ENCODE measurements around the gene IL1B. TPM values are rescaled to one million over a fixed set of nuclear protein-coding genes. Genes with fewer than 3 reads are reported as not detected.

IL1B gene
- total RNA-seq, 1 donor, result 0.36 TPM

DNA sequence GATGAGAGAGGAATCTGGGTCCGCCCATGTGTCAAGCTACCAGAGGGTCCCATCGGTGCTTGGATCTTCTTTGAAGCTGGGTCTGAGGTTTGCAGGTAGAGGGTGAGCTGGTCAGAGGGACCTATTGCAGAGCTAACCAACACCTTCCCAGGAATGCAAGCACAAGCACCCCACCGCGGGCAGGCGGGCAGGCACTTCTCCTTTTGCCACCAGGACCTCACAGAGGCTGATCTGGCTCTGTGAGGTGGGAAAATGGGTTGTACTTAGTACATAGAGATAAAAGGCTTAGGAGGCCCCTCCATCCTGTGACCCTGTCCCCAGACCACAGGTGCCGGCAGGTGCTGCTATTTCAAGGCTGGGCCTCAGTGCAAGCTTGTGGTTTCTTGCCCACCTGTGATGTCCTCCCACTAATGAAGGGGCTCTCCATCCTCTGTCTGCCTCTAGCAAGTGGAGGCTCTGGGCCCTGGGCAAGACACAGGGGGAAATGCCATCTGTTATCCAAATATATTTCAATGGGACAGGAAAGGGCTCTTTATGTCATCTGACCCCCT, 43.0 kb upstream of the IL1B start:
- Histone ChIP-seq H4K20me1 (ENCODE audit: insufficient read depth, low read length) (no peaks in the 10 kb centered on the region), H3K4me1 (ENCODE audit: insufficient read depth, low read length) (peaks cover 38% of the 10 kb centered on the region), H3K4me2 (ENCODE audit: insufficient read depth, low read length) (peak overlapping the region; percentile 3), H3K27me3 (ENCODE audit: insufficient read depth, low read length) (no peaks in the 10 kb centered on the region), H3K36me3 (ENCODE audit: insufficient read depth, low read length) (no peaks in the 10 kb centered on the region), H3K27ac (ENCODE audit: low read depth, low read length) (peak overlapping the region; percentile 90), H3K79me2 (ENCODE audit: insufficient read depth, low read length) (no peaks in the 10 kb centered on the region), H2AFZ (ENCODE audit: low read length) (no peak overlapping the region), H3K9me3 (ENCODE audit: low read depth, low read length) (no peaks in the 10 kb centered on the region), H3K4me3 (ENCODE audit: insufficient read depth, low read length) (no peak overlapping the region)
- no peak for DNase-seq (ENCODE audit: insufficient read length, low spot score, missing footprints)
- TF ChIP-seq, protein P1, sequence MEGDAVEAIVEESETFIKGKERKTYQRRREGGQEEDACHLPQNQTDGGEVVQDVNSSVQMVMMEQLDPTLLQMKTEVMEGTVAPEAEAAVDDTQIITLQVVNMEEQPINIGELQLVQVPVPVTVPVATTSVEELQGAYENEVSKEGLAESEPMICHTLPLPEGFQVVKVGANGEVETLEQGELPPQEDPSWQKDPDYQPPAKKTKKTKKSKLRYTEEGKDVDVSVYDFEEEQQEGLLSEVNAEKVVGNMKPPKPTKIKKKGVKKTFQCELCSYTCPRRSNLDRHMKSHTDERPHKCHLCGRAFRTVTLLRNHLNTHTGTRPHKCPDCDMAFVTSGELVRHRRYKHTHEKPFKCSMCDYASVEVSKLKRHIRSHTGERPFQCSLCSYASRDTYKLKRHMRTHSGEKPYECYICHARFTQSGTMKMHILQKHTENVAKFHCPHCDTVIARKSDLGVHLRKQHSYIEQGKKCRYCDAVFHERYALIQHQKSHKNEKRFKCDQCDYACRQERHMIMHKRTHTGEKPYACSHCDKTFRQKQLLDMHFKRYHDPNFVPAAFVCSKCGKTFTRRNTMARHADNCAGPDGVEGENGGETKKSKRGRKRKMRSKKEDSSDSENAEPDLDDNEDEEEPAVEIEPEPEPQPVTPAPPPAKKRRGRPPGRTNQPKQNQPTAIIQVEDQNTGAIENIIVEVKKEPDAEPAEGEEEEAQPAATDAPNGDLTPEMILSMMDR (IDR thresholded peaks at IDR 0.05; ENCODE audit: extremely low read depth, low read depth, low read length), result no peak

DNA sequence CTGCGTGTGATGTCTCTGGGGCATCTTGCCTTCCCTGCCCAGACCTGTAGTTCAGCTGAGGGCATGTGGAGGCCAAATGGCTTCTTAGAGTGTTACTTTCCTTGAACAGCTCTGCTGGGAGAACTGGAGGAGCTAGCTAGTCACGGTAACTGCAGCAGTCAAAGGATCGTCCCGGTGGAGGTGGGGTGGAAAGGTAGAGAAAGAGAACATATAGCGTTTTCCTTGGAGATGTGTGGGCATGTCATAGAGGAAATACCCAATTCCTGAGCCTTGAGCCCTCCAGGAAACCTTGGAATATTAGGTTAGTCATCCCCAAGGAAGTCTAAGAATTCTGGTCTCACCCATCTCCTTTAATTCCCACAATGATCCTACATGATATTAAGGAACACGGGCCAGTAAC, 40.8 kb upstream of the IL1B start:
- no peaks in the 10 kb centered on the region for H4K20me1 ChIP-seq (ENCODE audit: insufficient read depth, low read length)
- DNase-seq (ENCODE audit: insufficient read length, low spot score, missing footprints), result no peak
- H2AFZ ChIP-seq (ENCODE audit: low read length), result peak overlapping the region; percentile 69
- H3K9me3 ChIP-seq (ENCODE audit: low read depth, low read length), result no peaks in the 10 kb centered on the region
- H3K4me1 ChIP-seq (ENCODE audit: insufficient read depth, low read length), result peaks cover 38% of the 10 kb centered on the region
- H3K4me2 ChIP-seq (ENCODE audit: insufficient read depth, low read length), result peak overlapping the region; percentile 19
- TF ChIP-seq, protein P1 (IDR thresholded peaks at IDR 0.05; ENCODE audit: extremely low read depth, low read depth, low read length), result no peak
- no peaks in the 10 kb centered on the region for H3K27me3 ChIP-seq (ENCODE audit: insufficient read depth, low read length)
- H3K4me3 ChIP-seq (ENCODE audit: insufficient read depth, low read length), result no peak overlapping the region
- H3K36me3 ChIP-seq (ENCODE audit: insufficient read depth, low read length), result no peaks in the 10 kb centered on the region
- H3K27ac ChIP-seq (ENCODE audit: low read depth, low read length), result peak overlapping the region; percentile 81
- H3K79me2 ChIP-seq (ENCODE audit: insufficient read depth, low read length), result no peaks in the 10 kb centered on the region

DNA sequence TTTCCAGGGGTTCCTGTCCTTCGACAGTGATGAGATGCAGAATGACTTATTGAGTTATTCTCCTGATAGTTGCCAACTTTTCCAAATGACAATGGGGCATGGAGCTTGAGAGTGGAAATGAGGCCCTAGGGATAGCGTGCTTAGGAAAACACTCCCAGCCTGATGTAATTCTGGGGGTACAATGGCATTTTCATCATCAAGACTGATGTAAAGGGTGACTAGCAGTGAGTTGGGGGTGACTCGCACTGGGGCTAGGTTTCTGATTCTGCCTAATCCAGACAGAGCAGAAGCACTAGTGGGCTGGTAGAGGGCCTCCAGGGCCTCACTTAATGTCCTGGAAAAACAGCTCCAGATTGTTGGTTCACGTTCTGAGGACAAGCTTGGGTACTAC, 40.4 kb upstream of the IL1B start:
- Histone ChIP-seq H3K27me3 (ENCODE audit: insufficient read depth, low read length) (no peaks in the 10 kb centered on the region), H3K79me2 (ENCODE audit: insufficient read depth, low read length) (no peaks in the 10 kb centered on the region), H4K20me1 (ENCODE audit: insufficient read depth, low read length) (no peaks in the 10 kb centered on the region), H3K4me2 (ENCODE audit: insufficient read depth, low read length) (no peak overlapping the region), H3K4me3 (ENCODE audit: insufficient read depth, low read length) (no peak overlapping the region), H2AFZ (ENCODE audit: low read length) (peak overlapping the region; percentile 69), H3K4me1 (ENCODE audit: insufficient read depth, low read length) (peaks cover 38% of the 10 kb centered on the region), H3K36me3 (ENCODE audit: insufficient read depth, low read length) (no peaks in the 10 kb centered on the region), H3K27ac (ENCODE audit: low read depth, low read length) (peak overlapping the region; percentile 81), H3K9me3 (ENCODE audit: low read depth, low read length) (no peaks in the 10 kb centered on the region)
- TF ChIP-seq, protein P1 (IDR thresholded peaks at IDR 0.05; ENCODE audit: extremely low read depth, low read depth, low read length), result no peak
- peak; percentile 60 for DNase-seq (ENCODE audit: insufficient read length, low spot score, missing footprints)

DNA sequence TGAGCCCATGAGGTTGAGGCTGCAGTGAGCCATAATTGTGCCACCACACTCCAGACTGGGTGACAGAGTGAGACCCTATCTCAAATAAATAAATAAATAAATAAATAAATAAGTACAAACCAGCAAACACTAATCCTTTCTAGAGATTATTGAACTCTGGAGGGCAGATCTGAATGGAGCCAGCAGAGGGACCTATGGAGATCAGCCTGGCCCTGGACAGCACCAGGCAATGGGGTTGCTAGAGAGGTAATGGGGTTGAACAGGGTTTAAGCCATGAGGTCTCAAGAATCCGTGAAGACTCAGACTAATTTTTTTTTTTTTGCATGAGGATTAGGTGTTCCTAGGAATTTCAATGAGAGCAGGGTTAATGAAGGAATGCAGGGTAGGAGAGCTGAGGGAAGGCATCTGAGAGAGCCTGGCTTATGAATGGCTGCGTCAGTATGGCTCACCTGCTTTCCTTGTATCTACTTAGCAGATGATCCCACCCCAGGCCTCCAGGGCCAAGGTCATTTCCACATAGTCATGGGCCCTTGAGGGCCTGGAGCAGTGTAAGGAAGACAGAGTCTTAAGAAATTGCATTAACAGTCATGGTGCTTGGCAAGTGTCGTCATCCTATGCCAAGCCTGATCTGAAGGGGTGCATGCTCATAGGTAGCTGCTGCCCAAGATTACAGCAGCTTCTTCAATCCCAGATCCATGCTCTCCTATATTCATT, 39.8 kb upstream of the IL1B start:
- Histone ChIP-seq H3K27ac (ENCODE audit: low read depth, low read length) (peak overlapping the region; percentile 81), H3K4me2 (ENCODE audit: insufficient read depth, low read length) (no peak overlapping the region)

More for the DNA sequence above, 39.8 kb upstream of the IL1B start:
- Histone ChIP-seq H3K27me3 (ENCODE audit: insufficient read depth, low read length) (no peaks in the 10 kb centered on the region), H2AFZ (ENCODE audit: low read length) (no peak overlapping the region), H4K20me1 (ENCODE audit: insufficient read depth, low read length) (no peaks in the 10 kb centered on the region), H3K4me3 (ENCODE audit: insufficient read depth, low read length) (no peak overlapping the region), H3K79me2 (ENCODE audit: insufficient read depth, low read length) (no peaks in the 10 kb centered on the region), H3K36me3 (ENCODE audit: insufficient read depth, low read length) (no peaks in the 10 kb centered on the region), H3K4me1 (ENCODE audit: insufficient read depth, low read length) (peaks cover 34% of the 10 kb centered on the region), H3K9me3 (ENCODE audit: low read depth, low read length) (no peaks in the 10 kb centered on the region)
- TF ChIP-seq, protein P1 (IDR thresholded peaks at IDR 0.05; ENCODE audit: extremely low read depth, low read depth, low read length), result no peak
- no peak for DNase-seq (ENCODE audit: insufficient read length, low spot score, missing footprints)
